Measurements from ENCODE around the gene PFKFB3. TPM values are rescaled to one million over a fixed set of nuclear protein-coding genes. Genes with fewer than 3 reads are reported as not detected.
A peak's percentile ranks its signal among the peaks of the same experiment; 100 is the strongest.

Gene PFKFB3
- total RNA-seq, 2 donors from 2014 or later, result 31.2 to 34.5 TPM

DNA sequence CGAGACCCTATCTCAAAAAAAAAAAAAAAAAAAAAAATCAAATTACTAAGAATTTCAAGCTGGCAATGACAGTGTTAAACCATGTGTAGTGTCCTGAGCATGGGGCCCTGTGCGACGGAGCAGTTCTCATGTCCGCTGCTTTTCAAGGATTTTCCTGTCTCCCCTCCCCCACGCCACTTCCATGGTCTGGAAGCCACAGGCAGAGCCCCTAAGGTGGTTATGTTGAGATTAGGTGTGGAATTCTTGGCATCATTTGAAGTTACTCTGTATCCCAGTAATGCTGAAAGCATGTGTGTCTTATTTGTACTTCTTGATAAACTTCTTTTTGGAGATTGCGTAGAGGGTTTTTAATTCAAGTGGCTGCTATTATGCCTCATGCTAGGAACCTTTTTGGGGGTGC, 65.2 kb downstream of the PFKFB3 start:
- no peaks in the 10 kb centered on the region for H3K36me3 Mint-ChIP-seq (ENCODE audit: low read depth)
- H3K4me1 Mint-ChIP-seq, result peaks cover 2% of the 10 kb centered on the region
- H3K27me3 Mint-ChIP-seq (ENCODE audit: insufficient read depth), result peaks cover 2% of the 10 kb centered on the region
- peaks cover 10% of the 10 kb centered on the region for H3K9me3 Mint-ChIP-seq
- Histone ChIP-seq H3K36me3 (ENCODE audit: control insufficient read depth, insufficient read depth, low read length) (no peaks in the 10 kb centered on the region), H3K27ac (ENCODE audit: low read depth, low read length) (no peak overlapping the region), H3K4me3 (ENCODE audit: low read length) (no peak overlapping the region), H3K4me1 (ENCODE audit: control insufficient read depth, insufficient read depth, low read length) (no peaks in the 10 kb centered on the region), H3K9me3 (ENCODE audit: control insufficient read depth, low read length) (no peaks in the 10 kb centered on the region), H3K27me3 (ENCODE audit: control insufficient read depth, insufficient read depth, low read length, poor library complexity, severe bottlenecking) (no peaks in the 10 kb centered on the region), H3K9ac (ENCODE audit: extremely low read depth, low read length, poor library complexity, severe bottlenecking) (no peak overlapping the region)
- DNase-seq, result peak; percentile 77
- WGBS, 2 experiments (ENCODE audit: insufficient coverage in 1 of 2, insufficient read length in 1 of 2), result 56 to 83% methylated on average over 3 to 6 of the region's 6 CpGs
- H3K4me3 Mint-ChIP-seq, result no peak overlapping the region
- H3K27ac Mint-ChIP-seq, result no peak overlapping the region
- TF ChIP-seq, protein P1, sequence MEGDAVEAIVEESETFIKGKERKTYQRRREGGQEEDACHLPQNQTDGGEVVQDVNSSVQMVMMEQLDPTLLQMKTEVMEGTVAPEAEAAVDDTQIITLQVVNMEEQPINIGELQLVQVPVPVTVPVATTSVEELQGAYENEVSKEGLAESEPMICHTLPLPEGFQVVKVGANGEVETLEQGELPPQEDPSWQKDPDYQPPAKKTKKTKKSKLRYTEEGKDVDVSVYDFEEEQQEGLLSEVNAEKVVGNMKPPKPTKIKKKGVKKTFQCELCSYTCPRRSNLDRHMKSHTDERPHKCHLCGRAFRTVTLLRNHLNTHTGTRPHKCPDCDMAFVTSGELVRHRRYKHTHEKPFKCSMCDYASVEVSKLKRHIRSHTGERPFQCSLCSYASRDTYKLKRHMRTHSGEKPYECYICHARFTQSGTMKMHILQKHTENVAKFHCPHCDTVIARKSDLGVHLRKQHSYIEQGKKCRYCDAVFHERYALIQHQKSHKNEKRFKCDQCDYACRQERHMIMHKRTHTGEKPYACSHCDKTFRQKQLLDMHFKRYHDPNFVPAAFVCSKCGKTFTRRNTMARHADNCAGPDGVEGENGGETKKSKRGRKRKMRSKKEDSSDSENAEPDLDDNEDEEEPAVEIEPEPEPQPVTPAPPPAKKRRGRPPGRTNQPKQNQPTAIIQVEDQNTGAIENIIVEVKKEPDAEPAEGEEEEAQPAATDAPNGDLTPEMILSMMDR (conservative IDR thresholded peaks at IDR 0.05), result no peak

DNA sequence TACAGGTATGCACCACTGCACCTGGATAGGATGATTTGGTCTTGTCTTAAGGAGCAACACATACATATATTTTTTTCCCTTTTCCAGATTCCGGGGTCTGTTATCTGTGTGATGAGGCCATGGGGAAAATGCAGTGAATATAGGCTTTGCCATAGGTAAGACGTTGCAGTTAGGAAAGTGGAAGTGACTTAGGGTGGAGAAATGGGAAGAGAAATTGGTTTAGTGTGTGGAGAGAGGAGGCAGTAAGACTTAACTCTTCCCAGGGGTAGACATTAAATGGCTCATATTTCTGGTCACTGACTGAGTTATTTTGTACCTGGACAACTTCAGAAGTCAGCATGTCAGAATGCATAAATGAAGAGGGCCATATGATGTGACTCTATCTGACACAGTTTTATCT, 66.7 kb downstream of the PFKFB3 start:
- no peak for DNase-seq
- H3K4me3 Mint-ChIP-seq, result no peak overlapping the region
- Histone ChIP-seq H3K4me1 (ENCODE audit: control insufficient read depth, insufficient read depth, low read length) (no peaks in the 10 kb centered on the region), H3K27ac (ENCODE audit: low read depth, low read length) (no peak overlapping the region), H3K36me3 (ENCODE audit: control insufficient read depth, insufficient read depth, low read length) (no peaks in the 10 kb centered on the region), H3K27me3 (ENCODE audit: control insufficient read depth, insufficient read depth, low read length, poor library complexity, severe bottlenecking) (no peaks in the 10 kb centered on the region), H3K4me3 (ENCODE audit: low read length) (no peak overlapping the region), H3K9ac (ENCODE audit: extremely low read depth, low read length, poor library complexity, severe bottlenecking) (no peak overlapping the region), H3K9me3 (ENCODE audit: control insufficient read depth, low read length) (no peaks in the 10 kb centered on the region)
- H3K36me3 Mint-ChIP-seq (ENCODE audit: low read depth), result no peaks in the 10 kb centered on the region
- peaks cover 2% of the 10 kb centered on the region for H3K4me1 Mint-ChIP-seq
- 83 to 90% methylated on average over 1 to 2 of the region's 2 CpGs for WGBS, 2 experiments (ENCODE audit: insufficient coverage in 1 of 2, insufficient read length in 1 of 2)
- H3K9me3 Mint-ChIP-seq, result no peaks in the 10 kb centered on the region
- TF ChIP-seq, protein P1 (conservative IDR thresholded peaks at IDR 0.05), result no peak
- H3K27me3 Mint-ChIP-seq (ENCODE audit: insufficient read depth), result peaks cover 2% of the 10 kb centered on the region
- no peak overlapping the region for H3K27ac Mint-ChIP-seq

DNA sequence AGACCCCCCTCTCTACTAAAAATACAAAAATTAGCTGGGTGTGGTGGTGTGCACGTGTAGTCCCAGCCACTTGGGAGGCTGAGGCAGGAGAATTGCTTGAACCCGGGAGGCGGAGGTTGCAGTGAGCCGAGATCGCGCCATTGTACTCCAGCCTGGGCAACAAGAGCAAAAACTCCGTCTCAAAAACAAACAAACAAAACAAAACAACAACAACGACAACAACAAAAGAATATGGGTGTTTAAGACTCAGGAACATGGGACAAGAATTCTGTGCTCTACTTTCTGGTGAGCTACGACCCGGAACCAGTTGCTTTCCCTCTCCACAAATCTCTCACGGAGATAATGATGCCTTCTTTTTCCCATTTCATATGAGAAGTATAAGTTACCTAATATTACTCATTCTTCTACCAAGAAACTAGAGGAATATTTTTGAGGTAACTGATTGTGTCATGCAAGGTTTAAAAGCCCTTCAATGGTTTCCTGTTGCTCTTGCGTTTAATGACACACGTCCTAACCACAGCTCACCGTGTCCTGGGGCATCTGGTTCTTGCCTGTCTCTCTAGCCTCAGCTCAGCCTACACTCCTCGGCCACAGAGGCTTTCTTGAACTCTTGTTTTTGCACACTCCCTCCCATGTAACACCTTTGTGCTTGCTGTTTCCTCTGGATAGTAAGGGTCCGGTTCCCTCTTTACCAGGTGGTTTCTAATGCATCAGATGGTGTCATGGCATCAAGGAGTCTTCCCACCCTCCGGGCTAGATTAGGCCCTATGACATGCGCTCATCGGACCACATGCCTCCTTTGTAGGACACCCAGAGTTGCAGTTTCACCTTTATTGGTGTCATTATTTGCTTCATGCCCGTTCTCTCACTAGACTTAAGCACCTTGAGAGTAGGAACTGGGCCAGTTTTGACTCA, 67.5 kb downstream of the PFKFB3 start:
- no peak overlapping the region for H3K9ac ChIP-seq (ENCODE audit: extremely low read depth, low read length, poor library complexity, severe bottlenecking)
- Mint-ChIP-seq H3K27me3 (ENCODE audit: insufficient read depth) (no peaks in the 10 kb centered on the region), H3K36me3 (ENCODE audit: low read depth) (no peaks in the 10 kb centered on the region), H3K4me1 (peaks cover 2% of the 10 kb centered on the region), H3K4me3 (no peak overlapping the region), H3K9me3 (no peaks in the 10 kb centered on the region), H3K27ac (no peak overlapping the region)
- WGBS, 2 experiments (ENCODE audit: insufficient coverage in 1 of 2, insufficient read length in 1 of 2), result 95 to 96% methylated on average over 11 to 20 of the region's 20 CpGs
- TF ChIP-seq, protein P1 (conservative IDR thresholded peaks at IDR 0.05), result no peak
- no peak overlapping the region for H3K27ac ChIP-seq (ENCODE audit: low read depth, low read length)
- no peaks in the 10 kb centered on the region for H3K27me3 ChIP-seq (ENCODE audit: control insufficient read depth, insufficient read depth, low read length, poor library complexity, severe bottlenecking)
- no peaks in the 10 kb centered on the region for H3K36me3 ChIP-seq (ENCODE audit: control insufficient read depth, insufficient read depth, low read length)
- H3K4me1 ChIP-seq (ENCODE audit: control insufficient read depth, insufficient read depth, low read length), result no peaks in the 10 kb centered on the region
- H3K9me3 ChIP-seq (ENCODE audit: control insufficient read depth, low read length), result no peaks in the 10 kb centered on the region
- DNase-seq, result no peak
- H3K4me3 ChIP-seq (ENCODE audit: low read length), result no peak overlapping the region
